Esophagus muscularis mucosa (tissue), 4 donors: ENCODE data around the gene TTBK2. TPM values are rescaled to one million over a fixed set of nuclear protein-coding genes. Genes with fewer than 3 reads are reported as not detected.

Source experiments
- DNase-seq: peaks from one replicate; pipeline ENCODE4 v3.0.0-alpha.2; 2017; ENCODE audit errors: extremely low spot score
- H3K27ac ChIP-seq, 4 donors: fragments of 200-600 bp; sonication (generic); replicated peaks in 1 of 4; 1 replicate in 3 of 4; 2 replicates in 1 of 4; pipeline ENCODE4 v1.5.1; 2016 to 2019; ENCODE audit warnings: mild to moderate bottlenecking in 1 of 4
- H3K27me3 ChIP-seq, 4 donors: fragments of 200-600 bp; sonication (generic); one replicate each; pipeline versions ENCODE4 v1.5.1 to v1.6.0; 2016 to 2019
- H3K36me3 ChIP-seq, 4 donors: fragments of 200-600 bp; sonication (generic); one replicate each; pipeline ENCODE4 v1.5.1; 2016 to 2019
- H3K4me1 ChIP-seq, 4 donors: fragments of 200-600 bp; sonication (generic); one replicate each; pipeline ENCODE4 v1.5.1; 2016 to 2019
- H3K4me3 ChIP-seq, 4 donors: fragments of 200-600 bp; sonication (generic); 1 replicate in 2 of 4; 2 replicates in 2 of 4; pipeline ENCODE4 v1.5.1; 2016 to 2019; ENCODE audit warnings: mild to moderate bottlenecking in 4 of 4, moderate library complexity in 1 of 4
- H3K9me3 ChIP-seq, 4 donors: fragments of 200-600 bp; sonication (generic); 1 replicate in 3 of 4; 2 replicates in 1 of 4; pipeline ENCODE4 v1.5.1; 2016 to 2019
- CTCF ChIP-seq, 3 experiments: fragments of 200-600 bp in 2 of 3; fragments of 450-650 bp in 1 of 3; sonication (generic) in 2 of 3; IDR thresholded peaks; one replicate each; pipeline ENCODE4 v1.5.1; 2017 to 2019; ENCODE audit warnings: antibody characterized with exemption in 3 of 3, mild to moderate bottlenecking in 2 of 3, moderate library complexity in 1 of 3
- EP300 ChIP-seq: sonication (generic); formaldehyde crosslinking; IDR thresholded peaks from one replicate; pipeline ENCODE4 v1.6.1; 2017; ENCODE audit warnings: antibody characterized with exemption
- POLR2A ChIP-seq: fragments of 450-650 bp; IDR thresholded peaks from one replicate; pipeline ENCODE4 v1.6.1; 2017; ENCODE audit warnings: antibody characterized with exemption, moderate library complexity, mild to moderate bottlenecking, low read depth
- POLR2AphosphoS5 ChIP-seq, 2 donors: sonication (generic); formaldehyde crosslinking; IDR thresholded peaks; one replicate each; pipeline ENCODE4 v1.6.1; 2017; ENCODE audit warnings: antibody characterized with exemption in 2 of 2
- WGBS: methylation state at CpG from one replicate; pipeline ENCODE4 v1.1.5; 2018; 5-methylcytosine and 5-hydroxymethylcytosine counted together
- intact Hi-C: fragments of 100-400 bp; cut with DNase I; formaldehyde crosslinking; loops from one replicate; pipeline ENCODE4 v1.15.1; 2023
- total RNA-seq, 4 donors: library from RNA; depleted of rRNA; stranded (reverse); fragments of >200 nt; gene quantifications; one replicate each; pipeline versions ENCODE4 v1.1.0 to v1.2.1, GENCODE V29; 2016

Gene TTBK2
- total RNA-seq, 4 donors from 2014 or later = 19.4 to 33.0 (median 25.1) TPM

- H3K27ac ChIP-seq = no peak overlapping the region
- intact Hi-C loops = no loop called here
- no peak for TF ChIP-seq POLR2AphosphoS5 (IDR thresholded peaks at IDR 0.05)
- no peak for TF ChIP-seq POLR2A
- no peak for TF ChIP-seq EP300
- TF ChIP-seq CTCF (IDR thresholded peaks at IDR 0.05) = no peak
Measured at GRCh38 chr15:42876224-42876623, 44.4 kb downstream of the TTBK2 start.

GRCh38 chr15:42868683-42869082 lies 51.9 kb downstream of the TTBK2 start:
- H3K27ac ChIP-seq = no peak overlapping the region
- peaks cover 0 to 20% (median 4%) of the 10 kb centered on the region in 4 donors for H3K36me3 ChIP-seq
- 92% methylated on average over 2 of the region's 2 CpGs for WGBS
- no peaks in the 10 kb centered on the region for H3K27me3 ChIP-seq
- H3K4me1 ChIP-seq = peaks cover 0 to 6% (median 2%) of the 10 kb centered on the region in 4 donors
- H3K9me3 ChIP-seq = no peaks in the 10 kb centered on the region
- H3K4me3 ChIP-seq = no peak overlapping the region
- no peak for DNase-seq
- intact Hi-C loops = loop anchor here (10.0 kb wide), 1 partner anchor 66 kb away; no protein-coding TSS in a partner anchor
- TF ChIP-seq EP300 = no peak
- no peak for TF ChIP-seq CTCF (IDR thresholded peaks at IDR 0.05)
- TF ChIP-seq POLR2AphosphoS5 (IDR thresholded peaks at IDR 0.05) = no peak
- TF ChIP-seq POLR2A = no peak

More at GRCh38 chr15:42876224-42876623, 44.4 kb downstream of the TTBK2 start:
- no peak for DNase-seq
- Histone ChIP-seq H3K4me1 (peaks cover 0 to 17% (median 2%) of the 10 kb centered on the region in 4 donors), H3K36me3 (peaks cover 0 to 3% (median 0%) of the 10 kb centered on the region in 4 donors), H3K4me3 (no peak overlapping the region), H3K9me3 (no peaks in the 10 kb centered on the region), H3K27me3 (no peaks in the 10 kb centered on the region)

GRCh38 chr15:42863572-42864239 lies 56.9 kb downstream of the TTBK2 start:
- Histone ChIP-seq H3K27me3 (no peaks in the 10 kb centered on the region), H3K27ac (no peak overlapping the region), H3K9me3 (no peaks in the 10 kb centered on the region), H3K4me1 (peaks cover 6 to 30% (median 13%) of the 10 kb centered on the region in 4 donors), H3K4me3 (no peak overlapping the region), H3K36me3 (peaks cover 0 to 11% (median 4%) of the 10 kb centered on the region in 4 donors)
- 49% methylated on average over 2 of the region's 2 CpGs for WGBS
- TF ChIP-seq EP300 (no peak), POLR2A (no peak), POLR2AphosphoS5 (IDR thresholded peaks at IDR 0.05) (no peak), CTCF (IDR thresholded peaks at IDR 0.05) (no peak)
- intact Hi-C loops = loop anchor here (10.0 kb wide), 1 partner anchor 71 kb away; no protein-coding TSS in a partner anchor
- no peak for DNase-seq

- H3K27ac ChIP-seq = no peak overlapping the region
- intact Hi-C loops = no loop called here
- peaks cover 0 to 2% (median 0%) of the 10 kb centered on the region in 4 donors for H3K36me3 ChIP-seq
- 87% methylated on average over 2 of the region's 2 CpGs for whole genome bisulfite sequencing
- peaks cover 8 to 37% (median 18%) of the 10 kb centered on the region in 4 donors for H3K4me1 ChIP-seq
- no peak for DNase-seq
- H3K27me3 ChIP-seq = no peaks in the 10 kb centered on the region
- no peak overlapping the region for H3K4me3 ChIP-seq
- H3K9me3 ChIP-seq = no peaks in the 10 kb centered on the region
- TF ChIP-seq POLR2AphosphoS5 (IDR thresholded peaks at IDR 0.05) = no peak
- TF ChIP-seq CTCF (IDR thresholded peaks at IDR 0.05) = no peak
- TF ChIP-seq POLR2A = no peak
- no peak for TF ChIP-seq EP300
Measured at GRCh38 chr15:42858999-42859789, 61.4 kb downstream of the TTBK2 start.
